Measurements from ENCODE around the gene NKX2-3. TPM values are rescaled to one million over a fixed set of nuclear protein-coding genes. Genes with fewer than 3 reads are reported as not detected.
A peak's percentile ranks its signal among the peaks of the same experiment; 100 is the strongest.

The NKX2-3 gene
- not detected for total RNA-seq
- total RNA-seq (2013) = not detected

- peaks cover 42% of the 10 kb centered on the region for H3K4me1 ChIP-seq (ENCODE audit: control insufficient read depth, insufficient read depth, low read length)
- no peaks in the 10 kb centered on the region for H3K36me3 Mint-ChIP-seq
- H3K27ac Mint-ChIP-seq = no peak within 1 kb of the TSS
- no peak within 1 kb of the TSS for H3K27ac ChIP-seq (ENCODE audit: low read length)
- under 1% methylated on average over 51 of the region's 51 CpGs for WGBS (ENCODE audit: insufficient coverage)
- H3K9me3 ChIP-seq (ENCODE audit: control insufficient read depth, insufficient read depth, low read length) = no peaks in the 10 kb centered on the region
- peaks cover 76 to 80% of the 10 kb centered on the region in 2 donors for H3K27me3 Mint-ChIP-seq (ENCODE audit: low read depth in 2 of 2)
- no peak for TF ChIP-seq CTCF (IDR thresholded peaks at IDR 0.05)
- ATAC-seq = peak in 2 of 3 donors; percentile 51 to 62
- no peak within 1 kb of the TSS for H3K4me3 ChIP-seq (ENCODE audit: low read length)
- H3K36me3 ChIP-seq (ENCODE audit: control insufficient read depth, insufficient read depth, low read length) = no peaks in the 10 kb centered on the region
- peaks cover 40 to 41% of the 10 kb centered on the region in 2 donors for H3K4me1 Mint-ChIP-seq
- DNase-seq = peak in 1 of 2 donors; percentile 42
- peak within 1 kb of the TSS; percentile 40 for H3K4me3 Mint-ChIP-seq
- no peaks in the 10 kb centered on the region for H3K9me3 Mint-ChIP-seq
- H3K27me3 ChIP-seq (ENCODE audit: control insufficient read depth, insufficient read depth, low read length) = peaks cover 78% of the 10 kb centered on the region
- intact Hi-C loops (cut with micrococcal nuclease) = no loop called here
Observed at GRCh38 chr10:99532687-99533495, at the start of gene NKX2-3. Gene NKX2-3, plus strand, starts transcription at chr10:99532942. Its CDS starts 190 bp downstream, at chr10:99533132.

- 77% methylated on average over 27 of the region's 27 CpGs for WGBS (ENCODE audit: insufficient coverage)
- H3K27me3 Mint-ChIP-seq (ENCODE audit: low read depth in 2 of 2) = peaks cover 27 to 48% of the 10 kb centered on the region in 2 donors
- intact Hi-C loops (cut with micrococcal nuclease) = no loop called here
- no peaks in the 10 kb centered on the region for H3K36me3 ChIP-seq (ENCODE audit: control insufficient read depth, insufficient read depth, low read length)
- H3K27ac Mint-ChIP-seq = no peak overlapping the region
- no peaks in the 10 kb centered on the region for H3K4me1 Mint-ChIP-seq
- no peak for ATAC-seq
- H3K9me3 ChIP-seq (ENCODE audit: control insufficient read depth, insufficient read depth, low read length) = no peaks in the 10 kb centered on the region
- H3K4me1 ChIP-seq (ENCODE audit: control insufficient read depth, insufficient read depth, low read length) = no peaks in the 10 kb centered on the region
- DNase-seq = no peak
- no peaks in the 10 kb centered on the region for H3K36me3 Mint-ChIP-seq
- H3K4me3 ChIP-seq (ENCODE audit: low read length) = no peak overlapping the region
- H3K4me3 Mint-ChIP-seq = no peak overlapping the region
- TF ChIP-seq CTCF (IDR thresholded peaks at IDR 0.05) = no peak
- H3K27me3 ChIP-seq (ENCODE audit: control insufficient read depth, insufficient read depth, low read length) = peaks cover 2% of the 10 kb centered on the region
- no peak overlapping the region for H3K27ac ChIP-seq (ENCODE audit: low read length)
- H3K9me3 Mint-ChIP-seq = no peaks in the 10 kb centered on the region
Observed at GRCh38 chr10:99484626-99485581, 47.8 kb upstream of the NKX2-3 start.

GRCh38 chr10:99487125-99487807, 45.5 kb upstream of the NKX2-3 start:
- peaks cover 33 to 48% of the 10 kb centered on the region in 2 donors for H3K27me3 Mint-ChIP-seq (ENCODE audit: low read depth in 2 of 2)
- ATAC-seq (no peak), DNase-seq (no peak)
- H3K27ac ChIP-seq (ENCODE audit: low read length) = no peak overlapping the region
- intact Hi-C loops (cut with micrococcal nuclease) = no loop called here
- H3K27me3 ChIP-seq (ENCODE audit: control insufficient read depth, insufficient read depth, low read length) = peaks cover 2% of the 10 kb centered on the region
- H3K4me3 Mint-ChIP-seq = no peak overlapping the region
- no peaks in the 10 kb centered on the region for H3K4me1 Mint-ChIP-seq
- H3K9me3 Mint-ChIP-seq = no peaks in the 10 kb centered on the region
- WGBS (ENCODE audit: insufficient coverage) = 71% methylated on average over 2 of the region's 5 CpGs
- H3K36me3 ChIP-seq (ENCODE audit: control insufficient read depth, insufficient read depth, low read length) = no peaks in the 10 kb centered on the region
- H3K4me1 ChIP-seq (ENCODE audit: control insufficient read depth, insufficient read depth, low read length) = no peaks in the 10 kb centered on the region
- no peaks in the 10 kb centered on the region for H3K36me3 Mint-ChIP-seq
- no peak overlapping the region for H3K27ac Mint-ChIP-seq
- H3K9me3 ChIP-seq (ENCODE audit: control insufficient read depth, insufficient read depth, low read length) = no peaks in the 10 kb centered on the region
- no peak for TF ChIP-seq CTCF (IDR thresholded peaks at IDR 0.05)
- no peak overlapping the region for H3K4me3 ChIP-seq (ENCODE audit: low read length)
